HL-60/S4 treated with phorbol 12-myristate 13-acetate at 8.2 ng/mL for 4 days and 3 days (cell line): ENCODE data around the gene CST7.

ENCODE experiments used
- in situ Hi-C: fragments of 300-500 bp; cut with MboI; formaldehyde crosslinking; loops from 2 replicates; pipeline ENCODE4 v1.15.0; 2022; ENCODE audit warnings: low sequenced_read_pairs

The CST7 gene

DNA sequence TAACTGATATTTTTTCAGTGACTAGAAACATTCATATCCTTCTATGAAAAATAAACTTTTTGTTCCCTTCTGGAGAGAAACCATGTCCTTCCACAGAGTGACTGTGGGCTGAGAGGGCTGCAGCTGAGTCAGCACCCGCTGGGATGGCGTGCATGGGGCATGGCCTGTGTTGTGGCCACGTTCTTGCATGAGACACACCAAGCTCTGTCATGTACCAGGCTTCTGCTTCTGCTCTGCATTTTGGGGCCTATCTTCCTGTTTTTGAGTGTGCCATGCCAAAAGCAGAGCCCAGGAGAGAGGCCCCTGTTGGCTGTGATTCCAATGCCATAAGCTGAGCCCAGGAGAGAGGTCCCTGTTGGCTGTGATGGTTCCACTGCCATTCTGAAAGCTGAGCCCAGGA lies 32.7 kb downstream of the CST7 start:
- in situ Hi-C loops = loop anchor here (25.0 kb wide), 1 partner anchor 431 kb away; the partner anchor contains the start of gene GINS1

- in situ Hi-C loops = loop anchor here (25.0 kb wide), 1 partner anchor 428 kb away; the partner anchor contains the start of gene GINS1
Measured at GRCh38 chr20:24983896-24984295, 34.8 kb downstream of the CST7 start.

DNA sequence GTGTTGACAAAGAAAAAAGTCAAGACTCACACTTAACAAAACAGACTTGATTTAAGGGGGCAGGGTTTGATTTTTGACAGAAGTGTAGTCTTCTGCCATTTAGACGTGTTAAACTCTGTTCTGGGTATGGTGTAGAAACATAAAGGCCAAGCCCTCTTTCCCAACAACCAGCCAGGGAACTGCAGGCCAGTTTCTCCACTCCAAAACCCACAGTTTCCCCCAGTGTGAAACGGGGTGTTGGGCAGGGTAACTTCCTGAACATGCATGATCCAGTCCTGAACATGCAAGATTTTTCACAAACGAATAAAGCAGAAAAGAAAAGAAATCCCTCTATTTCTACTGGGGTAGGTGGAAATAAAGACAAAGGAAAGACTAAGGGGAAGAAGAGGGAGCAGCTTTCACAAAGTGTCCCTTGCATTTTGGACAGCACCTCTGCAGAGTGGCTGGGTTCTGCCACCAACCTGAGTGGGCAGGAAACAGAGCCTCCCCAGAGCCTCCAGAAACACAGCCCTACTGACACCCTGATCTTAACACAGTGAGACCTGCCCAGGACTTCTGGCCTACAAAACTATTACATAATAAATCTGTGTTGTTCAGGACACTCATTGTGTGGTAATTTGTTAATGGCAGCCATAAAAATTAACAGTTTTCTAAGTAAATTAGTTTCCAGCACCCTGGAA lies 36.0 kb downstream of the CST7 start:
- in situ Hi-C loops = loop anchor here (25.0 kb wide), 1 partner anchor 427 kb away; the partner anchor contains the start of gene GINS1

- in situ Hi-C loops = loop anchor here (25.0 kb wide), 1 partner anchor 426 kb away; the partner anchor contains the start of gene GINS1
Measured at GRCh38 chr20:24985802-24986201, 36.7 kb downstream of the CST7 start.

- in situ Hi-C loops = loop anchor here (25.0 kb wide), 1 partner anchor 426 kb away; the partner anchor contains the start of gene GINS1
Measured at GRCh38 chr20:24986436-24987015, 37.5 kb downstream of the CST7 start.

GRCh38 chr20:24987244-24987643 lies 38.2 kb downstream of the CST7 start:
- in situ Hi-C loops = loop anchor here (25.0 kb wide), 1 partner anchor 425 kb away; the partner anchor contains the start of gene GINS1

- in situ Hi-C loops = loop anchor here (25.0 kb wide), 1 partner anchor 424 kb away; the partner anchor contains the start of gene GINS1
Measured at GRCh38 chr20:24987873-24988835, 39.1 kb downstream of the CST7 start.

- in situ Hi-C loops = loop anchor here (25.0 kb wide), 1 partner anchor 423 kb away; the partner anchor contains the start of gene GINS1
Measured at GRCh38 chr20:24989162-24989561, 40.1 kb downstream of the CST7 start.

DNA sequence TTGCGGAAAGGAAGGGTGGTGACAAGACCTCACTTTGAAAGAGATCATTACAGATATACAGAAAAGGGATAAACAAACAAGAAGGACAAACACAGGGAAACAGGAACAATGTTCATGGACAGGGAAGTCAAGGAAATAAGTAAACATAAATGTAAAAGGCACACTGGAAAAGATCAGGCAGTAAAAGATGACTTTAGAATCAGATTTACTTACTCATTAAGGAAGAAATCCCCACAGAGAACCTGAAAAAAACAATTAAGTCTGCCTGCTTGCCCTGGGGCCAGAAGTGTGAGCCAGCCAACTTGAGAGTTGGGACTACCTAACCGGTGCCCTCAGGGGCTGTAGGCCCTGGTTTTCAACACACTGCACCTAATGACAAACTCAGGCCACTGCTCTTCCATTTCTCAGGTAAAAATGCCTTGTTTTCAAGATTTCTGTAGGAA lies 41.8 kb downstream of the CST7 start:
- in situ Hi-C loops = loop anchor here (10.0 to 25.0 kb wide), 2 partner anchors 74 to 421 kb away; partner anchors contain the start of gene GINS1

DNA sequence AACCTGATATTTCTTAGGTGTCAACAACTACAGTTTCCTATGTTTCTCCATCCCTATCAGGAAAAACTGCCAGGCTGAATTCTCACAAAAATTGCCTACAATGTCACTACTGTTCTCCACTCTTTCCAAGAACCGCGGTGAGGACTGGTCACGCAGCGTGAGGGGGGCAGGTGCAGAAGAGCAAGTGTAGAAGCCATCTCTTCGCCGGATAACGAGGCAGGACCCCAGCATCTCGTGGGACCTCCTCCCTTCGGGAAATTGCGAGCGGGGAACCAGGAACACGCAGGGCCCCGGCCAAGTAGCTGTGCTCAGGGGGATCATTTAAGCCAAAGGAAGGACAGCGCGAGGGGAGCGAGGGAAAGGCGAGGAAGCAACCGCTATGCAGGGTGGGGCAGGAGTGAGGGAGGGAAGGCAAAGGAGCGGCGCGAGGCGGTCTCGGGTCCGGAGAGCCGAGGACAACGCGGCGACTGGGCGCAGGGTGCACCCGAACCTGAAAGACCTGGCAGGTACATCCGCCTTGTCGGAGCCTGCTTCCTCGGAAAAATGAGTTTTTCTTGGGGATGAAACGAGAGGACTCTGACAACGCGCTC lies 42.9 kb downstream of the CST7 start:
- in situ Hi-C loops = loop anchor here (10.0 to 25.0 kb wide), 2 partner anchors 73 to 420 kb away; partner anchors contain the start of gene GINS1

DNA sequence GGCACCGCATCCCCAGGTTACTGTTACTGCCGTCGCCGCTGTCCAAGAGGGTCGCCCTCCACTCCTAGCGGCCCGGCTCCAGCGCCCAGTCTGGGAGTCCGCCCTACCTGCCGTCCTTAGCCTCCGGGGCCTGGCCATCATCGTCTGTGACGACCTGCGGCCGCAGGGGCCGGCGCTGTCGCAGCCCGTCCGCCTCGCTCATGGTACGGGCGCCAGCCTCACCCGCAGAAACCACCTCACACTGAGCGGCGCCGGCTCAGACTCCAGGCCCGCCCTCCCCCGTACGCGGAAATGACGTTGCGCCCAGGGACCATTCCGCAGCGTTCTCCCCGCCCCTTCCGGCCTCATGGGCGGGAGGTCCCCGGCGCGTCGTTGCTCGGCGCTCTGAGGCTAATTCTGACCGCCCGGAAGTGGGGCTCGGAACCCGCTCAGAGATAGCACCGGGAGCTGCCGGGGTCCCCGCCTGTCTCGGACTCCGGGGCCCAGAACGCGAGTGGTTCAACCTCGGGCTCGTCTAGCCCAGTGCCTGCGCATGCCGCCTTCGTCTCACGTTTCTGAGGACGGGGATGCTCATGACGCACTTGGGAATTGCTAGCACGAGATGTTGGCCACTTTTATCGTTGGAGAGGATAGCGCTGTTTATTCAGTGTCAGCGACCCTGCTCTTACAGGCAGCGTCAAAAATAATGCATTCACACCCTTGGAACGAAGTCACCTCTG lies 43.6 kb downstream of the CST7 start, which contains the start of gene APMAP:
APMAP (minus strand) TSS at position 265 of the 719 bp plus-strand sequence; CDS start at position 202, 63 bp downstream.
- in situ Hi-C loops = loop anchor here (10.0 to 25.0 kb wide), 2 partner anchors 72 to 420 kb away; partner anchors contain the start of gene GINS1

DNA sequence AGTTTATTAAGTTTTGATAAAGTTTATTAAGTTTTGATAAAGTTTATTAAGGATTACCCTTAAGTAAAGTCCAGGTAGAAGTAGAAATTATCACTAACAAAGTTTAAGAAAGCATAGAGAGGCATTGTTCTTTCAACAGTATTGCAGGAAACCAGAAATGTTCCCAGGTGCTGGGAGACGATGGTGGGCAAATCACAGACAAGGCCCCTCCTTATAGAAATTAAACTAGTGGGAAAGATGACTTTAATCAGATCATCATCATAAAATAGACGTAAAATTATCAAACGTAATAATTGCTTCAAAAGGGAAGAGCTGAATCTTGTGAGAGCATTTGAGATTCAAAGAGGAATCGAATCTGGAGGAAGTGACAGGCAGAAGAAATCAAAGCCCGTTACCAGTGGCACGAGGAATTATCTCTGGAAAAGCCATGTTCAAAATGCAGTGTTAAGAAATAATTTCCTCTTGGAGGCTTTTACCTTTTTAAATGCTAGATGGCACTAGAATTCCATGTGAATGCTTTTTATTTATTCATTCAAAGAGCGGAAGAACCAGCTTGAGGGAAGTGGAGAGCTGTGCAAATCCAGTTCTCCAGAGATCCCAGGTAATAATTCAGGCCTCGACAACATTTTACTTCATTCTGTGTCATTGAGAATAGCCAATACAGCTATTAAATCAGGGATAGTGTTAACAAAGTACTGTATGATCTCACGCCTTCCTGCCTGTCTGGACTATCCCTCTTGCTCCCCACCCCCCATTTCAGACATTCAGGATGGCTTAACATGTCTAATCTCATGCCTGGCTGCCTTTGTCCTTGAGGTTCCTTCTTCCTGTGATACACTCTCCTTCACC lies 44.5 kb downstream of the CST7 start:
- in situ Hi-C loops = loop anchor here (10.0 to 25.0 kb wide), 2 partner anchors 71 to 419 kb away; partner anchors contain the start of gene GINS1

- in situ Hi-C loops = loop anchor here (10.0 to 25.0 kb wide), 2 partner anchors 71 to 418 kb away; partner anchors contain the start of gene GINS1
Measured at GRCh38 chr20:24994186-24994465, 45.1 kb downstream of the CST7 start.

DNA sequence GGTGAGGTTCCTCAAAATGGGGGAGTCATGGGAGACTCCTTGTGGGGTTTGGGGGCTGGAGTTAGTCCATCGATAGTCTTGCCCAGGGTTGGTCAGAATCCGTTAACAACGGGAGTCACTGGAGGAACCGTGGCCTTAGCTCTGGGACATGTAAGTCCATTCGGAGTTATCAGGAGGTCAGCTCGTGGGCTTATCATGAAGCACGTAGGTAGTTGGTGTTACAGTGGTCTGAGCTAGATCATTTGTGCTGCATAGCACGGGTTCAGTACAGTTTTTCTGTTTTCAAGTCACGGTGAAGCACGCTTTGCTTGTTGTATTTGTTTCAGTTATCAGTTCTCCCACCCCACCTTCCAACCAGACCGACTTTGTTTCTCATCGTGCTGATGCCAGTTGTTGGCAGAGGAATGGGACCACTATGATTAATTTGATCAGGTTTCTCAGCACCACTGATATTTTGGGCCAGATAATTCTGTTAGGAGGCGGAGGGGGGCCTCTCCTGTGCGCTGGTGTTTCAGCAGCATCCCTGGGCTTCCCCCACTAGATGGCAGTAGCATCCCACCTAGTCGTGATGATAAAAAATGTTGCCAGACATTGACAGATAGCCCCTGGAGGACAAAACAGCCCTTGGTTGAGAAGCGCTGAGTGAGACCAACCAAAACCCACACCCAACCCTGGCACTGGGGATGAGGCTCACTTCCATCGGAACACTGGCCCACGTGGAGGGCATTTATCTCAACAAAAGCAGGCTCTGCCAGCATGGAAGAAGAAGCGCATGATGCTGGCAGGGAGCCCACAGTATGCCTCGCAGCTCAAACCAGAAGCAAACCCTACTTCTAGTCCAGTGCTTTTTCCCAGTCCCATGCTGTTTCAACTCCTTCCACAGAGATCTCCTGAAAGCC lies 45.6 kb downstream of the CST7 start:
- in situ Hi-C loops = loop anchor here (10.0 to 25.0 kb wide), 2 partner anchors 70 to 418 kb away; partner anchors contain the start of gene GINS1

DNA sequence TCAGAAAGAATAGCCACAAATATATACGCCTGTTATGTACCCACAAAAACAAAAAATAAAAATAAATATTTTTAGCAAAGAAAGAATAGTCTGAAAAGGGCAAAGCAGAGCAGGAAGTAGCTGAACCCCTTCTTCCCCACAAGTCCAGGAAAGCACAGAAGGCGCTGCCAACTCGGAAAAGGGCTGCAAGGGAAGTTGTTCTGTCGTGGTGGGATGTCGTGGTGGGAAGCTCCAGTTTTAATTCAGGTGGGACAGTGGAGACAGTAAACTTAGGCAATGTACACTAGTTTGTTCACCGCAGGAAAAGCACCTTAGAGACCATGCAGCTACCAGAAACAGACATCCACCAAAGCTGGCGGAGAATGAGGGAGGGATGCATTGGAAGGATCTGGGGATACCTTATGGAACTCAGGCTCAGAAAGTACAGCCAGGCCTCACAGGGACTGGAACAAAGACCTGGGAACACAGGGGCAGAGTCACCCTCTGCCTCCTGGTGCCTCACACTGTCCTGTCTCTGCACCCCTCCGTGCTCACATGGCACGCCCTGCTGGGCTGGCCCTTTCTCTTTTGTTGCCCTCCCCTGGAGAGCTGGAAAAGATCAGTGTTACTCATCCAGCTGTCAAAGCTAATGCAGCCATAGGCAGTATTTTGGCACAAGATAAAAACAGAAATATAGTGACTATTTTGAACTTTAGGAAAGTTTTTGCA lies 46.8 kb downstream of the CST7 start:
- in situ Hi-C loops = loop anchor here (10.0 to 25.0 kb wide), 2 partner anchors 69 to 416 kb away; partner anchors contain the start of gene GINS1
